Cardiac muscle cell (in vitro differentiated cells and primary cell): Measurements from ENCODE around the gene FHOD3. TPM values are rescaled to one million over a fixed set of nuclear protein-coding genes. Genes with fewer than 3 reads are reported as not detected.
A peak's percentile ranks its signal among the peaks of the same experiment; 100 is the strongest.

Source experiments
- DNase-seq, 2 donors: peaks; one replicate each; pipeline versions ENCODE4 v3.0.0 to v3.0.0-alpha.2; 2010 to 2017; ENCODE audit warnings: low read depth in 1 of 2, low spot score in 1 of 2
- H3K27ac ChIP-seq: fragments of 200-600 bp; sonication (generic); 2 replicates; pipeline ENCODE4 v1.5.1; 2016
- H3K27me3 ChIP-seq: fragments of 200-600 bp; sonication (generic); 2 replicates; pipeline ENCODE4 v1.6.0; 2016; ENCODE audit warnings: control low read depth
- H3K36me3 ChIP-seq: fragments of 200-600 bp; sonication (generic); 2 replicates; pipeline ENCODE4 v1.5.1; 2016; ENCODE audit warnings: control low read depth
- H3K4me1 ChIP-seq: fragments of 200-600 bp; sonication (generic); 2 replicates; pipeline ENCODE4 v1.8.1; 2017; ENCODE audit warnings: low read depth, mild to moderate bottlenecking, mixed run types
- H3K4me3 ChIP-seq: fragments of 200-600 bp; sonication (generic); 2 replicates; pipeline ENCODE4 v1.5.1; 2016; ENCODE audit warnings: mild to moderate bottlenecking
- H3K9me3 ChIP-seq: fragments of 200-600 bp; sonication (generic); 2 replicates; pipeline ENCODE4 v1.5.1; 2017; ENCODE audit warnings: low read depth, mild to moderate bottlenecking, control low read depth
- CTCF ChIP-seq: IDR thresholded peaks from 2 replicates; pipeline ENCODE4 v1.5.1; 2012; ENCODE audit warnings: low read depth, mild to moderate bottlenecking, low read length
- polyA plus RNA-seq: library from polyadenylated mRNA; unstranded; fragments of >200 nt; fragmentation: Nextera tagmentation; extraction: Ambion mirVana; gene quantifications from 2 replicates; pipeline ENCODE4 v1.2.1, GENCODE V29; 2016
- total RNA-seq: library from RNA; depleted of rRNA; stranded (reverse); fragments of >200 nt; gene quantifications from 2 replicates; pipeline ENCODE4 v1.2.3, GENCODE V29; 2016

FHOD3 gene
- total and polyA plus RNA-seq, 2 experiments from 2014 or later = 127 to 347 TPM

DNA sequence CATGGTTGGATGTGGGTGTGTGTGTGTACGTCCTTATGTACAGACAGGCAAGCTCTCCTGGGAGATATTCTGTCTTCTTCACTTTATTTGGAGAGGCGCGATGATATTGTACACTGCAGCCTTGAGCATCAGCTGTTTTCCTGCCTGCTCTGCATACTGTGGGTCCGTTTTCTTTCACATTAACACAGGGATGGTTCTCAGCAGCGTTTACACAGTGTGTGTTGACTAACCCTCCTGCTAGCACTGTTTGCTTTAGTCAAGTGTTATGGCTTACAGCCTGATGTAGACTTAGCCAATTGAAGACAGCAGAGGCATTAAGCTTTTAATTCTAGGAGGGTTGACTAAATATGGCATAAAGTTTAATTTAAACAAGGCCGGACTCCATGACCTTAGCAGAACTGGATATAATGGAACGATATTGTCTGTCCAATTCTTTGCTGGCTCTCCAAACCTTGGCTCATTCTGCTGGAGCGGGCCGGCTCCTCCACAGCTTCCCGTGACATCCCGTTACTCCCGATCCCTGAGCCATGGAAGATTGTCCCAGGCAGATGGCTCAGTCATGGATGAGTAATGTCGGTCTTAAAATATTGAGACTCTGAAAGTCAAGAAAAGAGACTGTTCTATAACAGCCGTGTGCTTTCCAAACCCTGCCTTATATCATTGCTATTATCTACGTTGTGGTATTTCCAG lies 396.6 kb downstream of the FHOD3 start:
- H3K27me3 ChIP-seq = no peaks in the 10 kb centered on the region
- no peak overlapping the region for H3K27ac ChIP-seq
- no peaks in the 10 kb centered on the region for H3K4me1 ChIP-seq
- no peak for DNase-seq
- no peak overlapping the region for H3K4me3 ChIP-seq
- no peaks in the 10 kb centered on the region for H3K9me3 ChIP-seq
- TF ChIP-seq CTCF = no peak
- peaks cover 63% of the 10 kb centered on the region for H3K36me3 ChIP-seq

- Histone ChIP-seq H3K27me3 (no peaks in the 10 kb centered on the region), H3K4me1 (no peaks in the 10 kb centered on the region), H3K4me3 (no peak overlapping the region), H3K9me3 (no peaks in the 10 kb centered on the region), H3K36me3 (peaks cover 70% of the 10 kb centered on the region), H3K27ac (no peak overlapping the region)
- no peak for DNase-seq
- TF ChIP-seq CTCF = no peak
Measured at GRCh38 chr18:36695806-36696205, 398.3 kb downstream of the FHOD3 start.

DNA sequence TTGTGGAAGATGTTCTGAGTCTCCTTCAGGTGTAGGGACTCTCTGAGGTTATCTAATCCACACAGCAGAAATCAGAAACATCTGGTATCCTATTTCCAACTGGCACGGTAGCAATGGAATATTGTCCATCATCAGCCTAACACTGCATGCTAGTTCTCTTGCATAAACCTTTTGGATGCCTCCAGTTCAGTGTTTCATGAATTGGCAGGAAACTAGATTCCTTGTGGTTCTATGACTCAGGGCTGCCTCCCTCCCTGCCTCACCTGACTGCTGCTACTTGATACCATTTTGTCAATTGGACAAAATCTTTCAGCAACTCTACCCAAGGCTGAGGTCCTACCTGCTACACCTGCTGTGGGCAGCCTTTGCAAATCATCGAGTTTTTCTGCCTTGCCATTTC lies 400.4 kb downstream of the FHOD3 start:
- TF ChIP-seq CTCF = no peak
- Histone ChIP-seq H3K4me3 (no peak overlapping the region), H3K9me3 (no peaks in the 10 kb centered on the region), H3K36me3 (peaks cover 66% of the 10 kb centered on the region), H3K27me3 (no peaks in the 10 kb centered on the region), H3K4me1 (no peaks in the 10 kb centered on the region), H3K27ac (no peak overlapping the region)
- DNase-seq = peak in 1 of 2 donors; percentile 76

DNA sequence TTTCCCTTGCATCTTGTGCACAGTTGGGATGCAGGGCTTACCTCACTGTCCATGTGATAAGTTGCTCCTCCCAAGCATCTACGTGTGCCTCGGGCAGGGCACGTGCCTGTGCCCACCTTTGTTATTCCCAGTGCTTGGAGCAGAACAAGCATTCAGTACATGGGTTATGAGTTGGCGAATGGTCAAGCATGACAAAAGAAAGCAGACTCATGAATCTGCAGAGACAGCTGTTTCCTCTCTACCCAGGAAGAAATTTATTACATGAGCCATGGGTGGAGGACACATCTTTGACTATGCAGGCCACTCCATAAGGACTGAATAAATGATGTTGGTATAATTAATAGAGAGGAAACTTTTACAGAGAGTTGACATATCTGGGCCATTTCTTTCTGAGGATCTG lies 403.4 kb downstream of the FHOD3 start:
- DNase-seq = no peak

GRCh38 chr18:36702401-36703013 lies 405.0 kb downstream of the FHOD3 start:
- DNase-seq = no peak
- no peak for TF ChIP-seq CTCF
- no peaks in the 10 kb centered on the region for H3K27me3 ChIP-seq

More for the DNA sequence above, 403.4 kb downstream of the FHOD3 start:
- H3K27ac ChIP-seq = no peak overlapping the region
- no peaks in the 10 kb centered on the region for H3K27me3 ChIP-seq
- H3K36me3 ChIP-seq = peaks cover 60% of the 10 kb centered on the region
- no peak for TF ChIP-seq CTCF
- no peak overlapping the region for H3K4me3 ChIP-seq
- H3K4me1 ChIP-seq = no peaks in the 10 kb centered on the region
- no peaks in the 10 kb centered on the region for H3K9me3 ChIP-seq

More at GRCh38 chr18:36702401-36703013, 405.0 kb downstream of the FHOD3 start:
- peaks cover 48% of the 10 kb centered on the region for H3K36me3 ChIP-seq
- H3K9me3 ChIP-seq = no peaks in the 10 kb centered on the region
- no peak overlapping the region for H3K4me3 ChIP-seq
- H3K4me1 ChIP-seq = no peaks in the 10 kb centered on the region
- no peak overlapping the region for H3K27ac ChIP-seq
